Jurkat, Clone E6-1 (cell line): ENCODE data around the gene CCDC110.

ENCODE experiments used
- DNase-seq: peaks from one replicate; pipeline ENCODE4 v3.0.0-alpha.2; 2011; ENCODE audit warnings: low read depth, low spot score
- H3K4me3 ChIP-seq: 2 replicates; pipeline ENCODE4 v1.5.1; 2011; ENCODE audit warnings: mild to moderate bottlenecking, low read length, control low read depth, moderate library complexity

CCDC110 gene

DNA sequence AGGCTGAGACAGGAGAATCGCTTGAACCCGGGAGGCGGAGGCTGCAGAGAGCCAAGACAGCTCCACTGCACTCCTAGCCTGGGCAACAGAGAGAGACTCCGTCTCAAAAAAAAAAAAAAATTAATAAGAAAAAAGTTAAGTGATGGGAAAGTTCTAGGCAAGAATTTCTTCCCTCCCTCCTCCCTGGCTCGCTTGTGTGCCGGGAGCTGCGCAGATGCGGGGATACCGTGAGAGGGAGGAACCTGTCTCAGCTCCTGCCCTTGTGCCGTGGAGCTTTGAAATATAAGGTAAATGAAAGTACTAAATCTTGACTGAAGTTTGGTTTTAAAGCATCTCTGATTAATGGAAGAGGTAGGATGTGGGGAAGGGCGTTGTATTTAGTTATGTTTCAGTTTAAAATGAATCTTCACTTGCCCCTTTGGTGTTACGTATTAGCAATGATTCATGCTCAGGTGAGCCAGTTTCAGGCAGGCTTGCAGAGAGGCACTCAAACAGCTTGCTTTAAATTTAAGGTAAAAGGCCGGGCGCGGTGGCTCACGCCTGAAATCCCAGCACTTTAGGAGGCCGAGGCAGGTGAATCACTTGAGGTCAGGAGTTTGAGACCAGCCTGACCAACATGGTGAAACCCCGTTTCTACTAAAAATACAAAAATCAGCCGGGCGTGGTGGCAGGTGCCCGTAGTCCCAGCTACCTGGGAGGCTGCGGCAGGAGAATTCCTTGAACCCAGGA is 44.4 kb downstream of the CCDC110 start:
- DNase-seq = no peak
- H3K4me3 ChIP-seq = no peak overlapping the region

DNA sequence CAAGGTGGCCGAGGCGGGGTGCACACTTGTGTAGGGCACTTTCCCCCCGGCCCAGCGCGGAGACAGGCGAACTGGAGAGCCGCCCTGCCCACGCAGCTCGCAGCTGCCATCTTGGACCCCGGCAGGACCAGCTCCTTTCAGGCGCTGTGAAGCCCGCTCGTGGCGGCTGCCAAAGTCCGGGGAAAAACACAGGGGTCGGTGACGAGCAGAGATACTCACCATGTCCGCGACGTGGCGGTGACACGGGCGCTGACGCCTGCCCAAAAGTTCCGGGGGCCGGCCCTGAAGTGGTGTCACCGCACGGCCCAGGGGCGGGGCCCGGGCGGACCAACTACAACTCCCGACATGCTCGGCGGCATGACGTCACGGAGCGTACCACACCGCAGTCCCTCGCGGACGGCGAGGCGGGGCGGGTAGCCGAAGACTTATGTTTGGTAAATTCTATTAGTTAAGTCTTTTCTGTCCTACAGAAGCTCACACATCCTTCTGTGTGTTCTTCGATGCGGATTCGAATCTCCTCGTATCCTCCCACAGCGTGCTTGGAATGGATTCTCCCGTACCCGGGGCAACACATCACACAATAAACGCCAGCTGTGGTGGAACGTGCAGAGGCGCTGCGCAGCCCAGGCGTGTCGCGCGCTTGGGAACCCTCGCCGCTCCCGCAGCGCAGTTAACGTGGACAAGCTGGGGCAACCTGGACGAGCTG is 45.7 kb downstream of the CCDC110 start, which contains the start of gene UFSP2:
TSS of gene UFSP2 (minus strand) at position 318 of the 706 bp plus-strand sequence. CDS start at position 222, 96 bp downstream.
- peak; percentile 87 for DNase-seq
- peak within 1 kb of the TSS; percentile 88 for H3K4me3 ChIP-seq

- H3K4me3 ChIP-seq = peak overlapping the region; percentile 88
- peak; percentile 4 for DNase-seq
Observed at GRCh38 chr4:185424905-185425646, 46.5 kb downstream of the CCDC110 start.

- no peak for DNase-seq
- H3K4me3 ChIP-seq = no peak overlapping the region
Observed at GRCh38 chr4:185421366-185422124, 50.0 kb downstream of the CCDC110 start.

DNA sequence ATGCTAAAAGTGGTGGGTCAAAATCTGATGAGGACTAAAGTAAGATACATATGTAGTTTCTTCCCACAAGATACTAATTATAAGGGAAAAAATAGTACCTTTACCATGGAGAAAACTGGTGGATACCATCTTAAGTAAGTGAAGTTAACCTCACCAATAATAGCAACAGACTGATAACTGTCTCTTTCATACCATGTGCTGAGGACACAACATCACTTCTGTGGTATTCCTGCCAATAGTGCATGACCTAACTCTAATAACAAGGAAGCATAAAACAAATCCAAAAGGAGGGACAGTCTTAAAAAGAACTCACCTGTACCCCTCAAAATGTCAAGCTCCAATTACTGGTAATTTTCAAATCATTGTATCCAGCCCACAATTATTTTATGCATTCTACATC is 54.6 kb downstream of the CCDC110 start:
- no peak for DNase-seq

DNA sequence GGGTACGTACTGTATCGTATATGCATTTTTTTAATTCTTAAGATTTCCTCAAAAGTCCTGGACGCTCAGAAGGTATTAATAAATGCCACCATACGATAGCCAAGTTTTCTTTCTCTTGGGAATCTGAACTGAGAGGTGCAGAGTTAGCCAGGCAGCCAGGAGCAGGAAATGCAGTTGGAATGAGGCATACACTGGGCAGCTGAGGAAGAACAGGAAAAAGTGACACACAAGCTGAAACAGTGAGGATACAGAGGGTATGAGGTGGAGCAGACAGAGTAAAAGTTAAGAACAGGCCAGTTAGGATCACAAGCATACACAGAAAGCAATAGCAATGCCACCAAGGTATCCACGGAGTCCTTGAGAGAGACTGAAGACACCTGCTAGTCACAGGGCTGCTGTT is 59.1 kb downstream of the CCDC110 start:
- DNase-seq = no peak
- no peak overlapping the region for H3K4me3 ChIP-seq

More for the DNA sequence above, 54.6 kb downstream of the CCDC110 start:
- H3K4me3 ChIP-seq = no peak overlapping the region

DNA sequence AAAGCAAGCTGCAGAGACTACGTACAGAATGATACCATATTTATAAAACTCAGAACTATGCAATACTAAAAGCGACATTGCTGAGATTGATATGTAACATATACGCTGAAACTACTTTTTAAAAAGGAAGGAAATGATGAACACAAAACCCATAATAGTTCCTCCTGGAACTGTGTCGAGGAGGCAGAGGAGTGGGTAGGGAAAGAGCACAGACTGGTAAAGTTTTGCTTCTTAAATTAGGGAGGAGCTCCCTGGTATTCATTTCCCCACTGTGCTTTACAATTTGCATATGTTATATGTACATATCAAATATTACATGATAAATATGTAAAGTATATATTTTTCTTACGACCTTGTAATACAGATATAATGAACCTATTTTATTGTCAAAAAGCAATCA is 59.7 kb downstream of the CCDC110 start:
- DNase-seq = no peak
- H3K4me3 ChIP-seq = no peak overlapping the region

GRCh38 chr4:185408432-185408831 is 63.1 kb downstream of the CCDC110 start:
- no peak overlapping the region for H3K4me3 ChIP-seq
- no peak for DNase-seq

GRCh38 chr4:185405296-185405999 is 66.1 kb downstream of the CCDC110 start:
- H3K4me3 ChIP-seq = no peak overlapping the region
- DNase-seq = no peak

GRCh38 chr4:185404031-185404430 is 67.5 kb downstream of the CCDC110 start:
- H3K4me3 ChIP-seq = no peak overlapping the region
- DNase-seq = no peak

- no peak for DNase-seq
- no peak overlapping the region for H3K4me3 ChIP-seq
Observed at GRCh38 chr4:185399466-185399865, 72.1 kb downstream of the CCDC110 start.

GRCh38 chr4:185398618-185399017 is 72.9 kb downstream of the CCDC110 start:
- DNase-seq = no peak
- no peak overlapping the region for H3K4me3 ChIP-seq

DNA sequence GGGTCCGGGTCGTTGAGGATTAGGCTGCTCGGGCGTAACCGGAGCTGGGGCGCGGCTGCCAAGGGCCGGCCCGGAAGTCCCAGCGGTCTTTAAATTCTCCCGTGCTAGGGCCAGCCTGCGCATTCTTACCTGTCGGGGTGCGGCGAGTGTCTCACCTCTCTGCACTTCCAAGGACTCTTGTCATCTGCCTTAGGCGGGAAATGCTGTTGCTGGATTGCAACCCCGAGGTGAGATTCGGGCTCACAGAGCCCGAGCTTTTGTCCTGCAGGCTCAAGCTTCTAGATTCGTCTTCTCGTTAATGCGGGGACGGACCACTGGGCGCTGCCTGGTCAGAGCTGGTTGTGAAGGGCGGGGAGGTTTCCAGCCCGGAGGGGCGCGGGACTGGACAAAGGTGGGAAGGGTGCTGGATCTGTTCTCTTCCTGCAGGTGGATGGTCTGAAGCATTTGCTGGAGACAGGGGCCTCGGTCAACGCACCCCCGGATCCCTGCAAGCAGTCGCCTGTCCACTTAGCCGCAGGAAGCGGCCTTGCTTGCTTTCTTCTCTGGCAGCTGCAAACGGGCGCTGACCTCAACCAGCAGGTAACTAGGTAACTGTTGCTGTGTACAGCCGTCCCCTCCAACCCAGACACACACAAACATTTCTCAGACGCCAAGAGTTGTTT is 74.7 kb downstream of the CCDC110 start, which contains the start of gene ANKRD37:
TSS of gene ANKRD37 (plus strand) at position 118 of the 662 bp plus-strand sequence. CDS start at position 201, 83 bp downstream.
- no peak for DNase-seq

DNA sequence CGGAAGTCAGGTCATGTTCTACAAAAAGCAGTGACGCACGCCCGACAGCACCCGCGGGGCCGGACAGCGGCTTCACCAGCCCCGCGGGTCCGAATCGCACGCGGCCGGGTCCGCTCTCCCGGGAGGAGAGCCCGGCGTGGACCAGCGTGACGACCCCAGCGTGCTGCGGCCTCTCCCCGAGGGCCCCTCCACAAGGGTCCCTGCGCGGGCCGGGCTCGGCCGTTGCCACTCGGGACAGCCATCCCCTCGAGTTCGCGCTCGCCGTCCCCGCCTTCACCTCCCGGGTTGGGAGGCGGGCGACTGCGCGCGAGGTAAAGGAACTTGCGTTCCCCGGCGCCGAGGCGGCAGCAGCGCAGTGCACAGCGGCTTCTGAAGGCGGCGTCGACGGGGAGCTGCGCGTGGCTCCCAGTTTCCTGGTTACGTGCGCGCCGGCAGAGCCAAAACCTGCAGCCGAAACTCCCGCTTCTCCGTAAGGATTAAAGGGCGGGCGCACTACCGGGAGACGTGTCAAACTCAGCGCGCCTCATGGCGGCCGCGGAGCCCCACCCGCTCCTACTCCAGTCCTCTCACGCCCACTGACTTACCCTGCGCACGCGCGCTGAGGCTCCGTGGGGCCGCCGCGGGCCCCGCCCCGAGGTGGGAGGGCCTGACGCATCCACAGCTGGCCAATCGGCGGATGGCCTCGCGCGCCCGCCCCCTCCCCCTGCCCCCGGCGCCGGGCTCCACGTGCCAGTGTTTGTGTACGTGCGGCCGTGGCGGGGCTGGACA is 75.4 kb downstream of the CCDC110 start:
- peak overlapping the region; percentile 59 for H3K4me3 ChIP-seq
- peak; percentile 93 for DNase-seq

More for the DNA sequence above, 74.7 kb downstream of the CCDC110 start, which contains the start of gene ANKRD37:
- peak within 1 kb of the TSS; percentile 59 for H3K4me3 ChIP-seq

DNA sequence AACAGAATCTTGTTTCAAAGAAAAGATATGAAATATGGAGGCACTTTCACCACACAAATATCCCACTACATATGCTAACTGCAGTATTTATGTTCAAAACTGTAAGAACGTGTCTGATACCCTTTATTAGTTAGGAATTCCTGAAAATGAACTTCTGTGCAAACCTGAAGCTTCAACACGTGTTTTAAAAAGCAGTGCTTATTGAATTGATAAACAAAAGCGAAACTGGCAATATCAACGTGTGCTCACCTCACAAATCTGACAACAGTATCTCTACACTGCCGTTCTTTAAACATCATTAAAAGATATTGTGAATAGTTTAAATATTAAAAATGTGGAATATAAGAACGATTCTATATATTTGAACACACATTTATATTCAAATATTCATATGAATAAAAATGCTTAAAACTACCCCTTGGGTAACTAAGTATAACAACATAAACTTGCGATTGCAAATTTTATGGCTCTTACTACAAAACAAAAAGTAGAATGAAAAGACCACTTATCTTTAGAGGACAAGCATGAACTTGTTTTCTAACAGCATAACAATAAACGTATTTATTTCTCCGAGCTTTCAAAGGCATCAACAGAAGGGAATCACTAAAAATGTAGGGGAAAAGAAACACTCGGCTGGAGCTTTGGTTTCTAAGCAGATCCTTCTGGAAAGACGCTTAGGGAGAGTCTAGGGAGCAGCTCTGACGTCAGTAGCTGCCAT is 76.1 kb downstream of the CCDC110 start, which contains the start of gene LRP2BP:
TSS of gene LRP2BP (minus strand) at position 687 of the 718 bp plus-strand sequence. CDS start 17,738 bp downstream, outside the sequence.
- peak within 1 kb of the TSS; percentile 59 for H3K4me3 ChIP-seq
- peak; percentile 71 for DNase-seq
